Activated CD4-positive, CD25-positive, alpha-beta regulatory T cell treated with anti-CD3 and anti-CD28 coated beads, Interleukin-2, amount 50 U/mL, for 16 hours (primary cell): ENCODE results near the gene FXYD5.

ENCODE experiments used
- DNase-seq: peaks from one replicate; pipeline ENCODE4 v3.0.0-alpha.2; 2020; ENCODE audit warnings: low read depth, low spot score

The FXYD5 gene, protein sequence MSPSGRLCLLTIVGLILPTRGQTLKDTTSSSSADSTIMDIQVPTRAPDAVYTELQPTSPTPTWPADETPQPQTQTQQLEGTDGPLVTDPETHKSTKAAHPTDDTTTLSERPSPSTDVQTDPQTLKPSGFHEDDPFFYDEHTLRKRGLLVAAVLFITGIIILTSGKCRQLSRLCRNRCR

DNA sequence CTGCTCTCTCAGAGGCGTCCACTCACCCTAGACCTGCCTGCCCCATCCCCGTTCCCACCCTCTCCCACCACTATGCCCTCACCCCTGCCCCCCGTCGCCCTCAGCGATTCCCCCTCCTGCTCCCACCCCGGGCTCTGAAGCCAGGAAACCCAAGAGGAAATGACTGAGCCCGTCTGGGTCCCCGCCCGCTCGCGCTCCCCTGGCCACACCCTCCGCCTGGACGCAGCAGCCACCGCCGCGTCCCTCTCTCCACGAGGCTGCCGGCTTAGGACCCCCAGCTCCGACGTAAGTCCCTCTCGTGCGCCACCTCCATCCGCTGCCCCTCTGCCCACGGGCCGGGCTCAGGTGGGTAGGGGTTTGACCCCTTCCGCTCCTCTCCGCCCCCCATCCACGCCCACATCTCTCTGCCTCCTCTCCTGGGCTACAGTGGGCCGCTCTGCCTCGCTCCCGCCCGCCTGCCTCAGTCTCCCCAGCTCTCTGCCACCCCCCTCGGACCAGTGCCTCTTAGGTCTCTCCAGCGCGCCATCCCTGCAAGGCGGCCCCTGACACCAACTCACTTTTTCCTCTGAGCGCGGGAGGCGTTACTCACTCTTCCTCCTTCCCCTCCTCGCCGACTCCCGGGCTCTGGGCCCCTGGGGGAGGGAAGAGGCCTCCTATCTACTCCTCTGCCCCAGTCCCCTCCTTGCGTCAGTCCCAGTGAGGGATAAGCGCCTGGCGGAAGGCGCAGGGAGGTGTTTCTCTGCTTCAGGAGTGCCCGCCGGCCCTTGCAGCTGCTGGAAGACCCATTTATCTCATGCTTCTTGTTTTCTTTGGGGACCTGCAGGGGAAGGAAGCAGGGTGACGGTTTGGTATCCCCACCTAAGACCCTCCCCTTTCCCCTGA is at the start of gene FXYD5:
FXYD5 (plus strand) TSS at position 211 of the 882 bp plus-strand sequence. CDS start 816 bp downstream, outside the sequence.
- DNase-seq = peak; percentile 58

GRCh38 chr19:35105047-35105410 is 49.5 kb upstream of the FXYD5 start:
- no peak for DNase-seq

DNA sequence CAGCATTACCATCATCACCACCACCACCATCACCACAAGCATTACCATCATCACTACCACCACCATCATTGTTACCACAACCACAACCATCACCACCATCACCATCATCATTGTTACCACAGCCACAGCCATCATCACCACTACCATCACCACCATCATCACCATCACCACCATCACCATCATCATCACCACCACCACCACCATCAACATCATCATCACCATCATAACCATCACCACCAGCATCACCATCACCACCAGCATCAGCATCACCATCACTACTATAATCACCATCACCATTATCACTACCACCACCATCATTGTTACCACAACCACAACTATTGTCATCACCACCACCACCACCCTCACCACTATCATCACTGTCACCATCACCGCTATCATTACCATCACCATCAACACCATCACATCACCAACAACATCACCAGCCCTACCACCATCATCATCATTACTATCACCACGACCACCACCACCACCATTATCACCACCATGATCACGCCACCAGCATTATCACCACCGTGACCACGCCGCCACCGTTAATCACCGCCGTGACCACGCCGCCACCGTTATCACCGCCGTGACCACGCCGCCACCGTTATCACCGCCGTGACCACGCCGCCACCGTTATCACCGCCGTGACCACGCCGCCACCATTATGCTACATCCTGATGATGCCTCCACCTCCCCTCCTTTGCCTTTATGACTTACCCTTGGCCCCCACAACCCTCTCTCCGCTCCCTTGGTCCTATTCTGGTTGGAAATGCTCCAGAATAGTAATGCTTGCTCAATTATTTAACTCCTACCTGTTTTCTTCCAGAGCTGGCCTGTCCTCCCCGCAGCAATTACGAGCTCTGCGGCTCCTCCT is 48.9 kb upstream of the FXYD5 start:
- DNase-seq = no peak

- no peak for DNase-seq
Observed at GRCh38 chr19:35106291-35106583, 48.3 kb upstream of the FXYD5 start.

GRCh38 chr19:35106898-35107541 is 47.5 kb upstream of the FXYD5 start:
- no peak for DNase-seq

DNA sequence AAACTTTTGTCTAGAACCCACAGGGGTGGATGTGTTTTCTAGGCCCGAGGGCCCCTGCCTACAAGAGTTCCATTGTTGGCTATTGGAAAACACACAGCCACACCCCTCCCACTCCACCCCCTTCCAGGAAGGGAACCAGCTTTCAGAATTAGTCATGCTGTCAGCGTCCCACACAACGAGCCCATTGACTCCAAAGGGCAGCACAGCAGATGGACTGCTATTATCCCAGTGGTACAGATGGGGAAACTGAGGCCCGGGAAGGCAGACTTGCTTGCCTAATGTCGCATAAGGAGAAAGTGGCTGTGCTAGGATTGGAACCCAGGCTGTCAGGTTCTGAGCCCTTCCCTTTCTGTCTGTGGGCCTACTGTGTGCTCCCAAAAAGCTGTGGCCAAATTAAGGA is 47.0 kb upstream of the FXYD5 start:
- DNase-seq = no peak

- no peak for DNase-seq
Observed at GRCh38 chr19:35108730-35109129, 45.8 kb upstream of the FXYD5 start.

- no peak for DNase-seq
Observed at GRCh38 chr19:35109395-35110112, 45.0 kb upstream of the FXYD5 start.

DNA sequence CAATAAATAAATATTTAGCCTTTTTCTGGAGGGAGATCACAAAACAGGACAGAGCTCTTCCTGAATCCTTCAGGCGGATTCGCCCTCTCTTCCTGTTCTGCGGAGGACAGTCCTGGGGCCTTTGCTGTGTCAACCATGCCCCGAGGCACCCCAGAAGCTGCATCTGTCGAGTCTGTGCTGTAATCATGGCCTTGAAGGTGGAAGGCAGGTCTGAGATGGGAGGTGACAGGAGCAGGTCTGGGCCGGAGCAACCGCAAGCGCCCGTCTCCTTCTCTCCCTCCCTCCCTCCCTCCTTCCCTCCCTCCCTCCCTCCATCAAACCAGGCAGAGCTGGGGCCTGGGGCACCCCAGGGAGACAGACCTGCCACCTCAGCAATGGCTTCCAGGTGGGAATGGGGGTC is 43.6 kb upstream of the FXYD5 start:
- DNase-seq = no peak

GRCh38 chr19:35112995-35113688 is 41.4 kb upstream of the FXYD5 start:
- DNase-seq = no peak

DNA sequence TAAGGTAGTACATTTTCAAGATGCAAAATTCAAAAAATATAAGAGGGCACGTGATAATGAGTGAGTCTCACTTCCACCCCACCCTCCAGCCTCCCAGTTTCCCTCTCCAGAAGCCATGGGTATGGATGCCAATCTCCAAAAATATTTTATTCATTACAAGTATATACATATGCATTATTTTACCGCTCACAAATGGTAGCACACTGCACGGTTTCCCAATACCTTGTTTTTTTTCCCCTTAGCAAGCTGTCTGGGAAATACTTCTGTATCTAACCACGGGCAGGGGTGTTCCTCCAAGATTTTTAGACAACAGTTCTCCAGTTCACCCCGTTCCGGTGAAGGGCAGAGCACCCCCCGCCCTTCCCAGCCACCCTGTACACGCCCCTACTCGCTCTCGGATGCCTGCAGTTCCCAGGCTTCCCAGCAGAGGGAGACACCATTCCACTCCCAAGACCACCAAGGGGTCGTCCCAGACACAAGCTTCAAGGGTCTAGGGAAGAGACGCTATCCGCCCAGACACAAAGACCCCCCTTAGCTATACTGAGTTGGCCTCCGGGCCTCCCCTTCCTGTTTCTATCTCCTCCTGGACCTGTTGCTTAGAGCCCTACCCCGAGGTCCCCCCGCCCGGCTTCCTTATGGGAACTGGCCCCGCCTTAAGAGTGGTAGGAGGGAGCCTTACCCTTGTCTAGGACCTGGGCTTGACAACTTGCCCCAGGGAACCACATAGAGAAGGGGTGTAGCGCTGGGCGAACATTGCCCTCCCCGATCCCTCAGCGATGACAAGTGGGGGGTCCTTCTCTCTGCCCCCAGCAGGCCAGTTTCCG is 40.0 kb upstream of the FXYD5 start:
- DNase-seq = peak; percentile 29

- no peak for DNase-seq
Observed at GRCh38 chr19:35115177-35115951, 39.2 kb upstream of the FXYD5 start, which contains the start of gene FXYD3. Gene FXYD3, plus strand, starts transcription at chr19:35115823. Its CDS starts 3,554 bp downstream, at chr19:35119377.

DNA sequence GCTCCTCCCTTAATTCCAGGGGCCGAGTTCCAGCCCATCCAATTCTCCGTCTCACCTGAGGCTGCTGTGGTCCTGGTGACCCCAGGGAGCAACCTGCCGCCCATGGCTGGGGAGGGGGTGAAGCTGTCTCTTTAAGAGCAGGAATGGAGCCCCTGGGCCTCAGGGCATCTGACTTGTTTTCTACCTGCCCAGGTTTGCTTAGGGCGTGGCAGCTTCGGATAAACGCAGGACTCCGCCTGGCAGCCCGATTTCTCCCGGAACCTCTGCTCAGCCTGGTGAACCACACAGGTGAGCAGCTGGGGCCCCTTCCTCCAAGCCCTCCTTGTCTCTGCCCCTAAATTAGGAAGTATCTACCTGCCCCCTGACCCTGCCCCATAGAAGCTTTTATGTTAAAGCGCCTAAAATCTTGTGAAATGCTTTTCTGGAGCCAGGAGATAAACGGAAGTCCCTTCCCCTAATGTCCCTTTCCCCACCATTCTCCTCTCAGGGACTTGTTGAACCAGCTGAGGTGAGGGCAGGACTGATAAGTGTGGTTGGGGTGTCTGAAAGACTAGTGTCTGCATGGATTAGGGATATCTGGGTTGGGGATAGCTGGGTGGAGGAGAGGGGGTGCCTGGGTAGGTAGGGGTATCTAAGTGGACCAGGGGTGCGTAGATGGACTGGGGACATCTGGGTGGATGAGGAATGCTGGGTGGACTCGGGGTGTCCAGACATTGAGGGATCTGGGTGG is 38.3 kb upstream of the FXYD5 start:
- DNase-seq = no peak

DNA sequence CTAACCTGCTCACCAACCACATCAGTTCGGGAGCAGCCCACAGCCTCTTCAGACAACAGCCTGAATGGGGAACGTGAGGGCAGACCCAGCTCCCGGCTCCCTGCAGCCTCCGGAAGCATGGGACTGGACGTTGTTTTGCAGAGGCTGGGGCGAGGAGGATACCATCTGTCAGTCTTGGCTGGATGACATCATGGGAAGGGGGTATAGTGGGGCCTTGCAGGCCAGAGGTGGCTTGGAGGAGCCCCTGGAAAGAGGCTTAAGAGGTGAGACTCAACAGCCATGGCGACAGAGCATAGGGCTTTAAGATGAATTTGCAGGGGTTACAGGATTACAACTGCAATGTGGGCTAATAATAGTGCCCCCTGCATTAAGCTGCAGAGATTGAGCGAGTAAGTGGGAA is 37.4 kb upstream of the FXYD5 start:
- DNase-seq = no peak

DNA sequence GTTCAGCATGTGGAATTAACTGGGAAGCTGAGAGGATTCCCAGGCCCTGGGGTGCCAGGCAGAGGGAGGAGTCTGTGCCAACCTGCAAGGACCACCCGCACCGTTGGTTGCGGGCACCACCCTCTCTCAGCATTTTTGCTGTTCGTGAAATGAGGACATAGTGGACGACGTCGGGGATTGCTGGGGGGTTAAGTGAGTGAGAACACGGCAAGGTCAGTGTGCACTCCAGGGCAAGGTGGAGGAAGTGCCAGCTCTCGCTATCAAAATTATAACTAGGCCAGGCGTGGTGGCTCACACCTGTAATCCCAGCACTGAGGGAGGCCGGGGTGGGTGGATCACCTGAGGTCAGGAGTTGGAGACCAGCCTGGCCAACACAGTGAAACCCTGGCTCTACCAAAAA is 36.7 kb upstream of the FXYD5 start:
- DNase-seq = no peak

DNA sequence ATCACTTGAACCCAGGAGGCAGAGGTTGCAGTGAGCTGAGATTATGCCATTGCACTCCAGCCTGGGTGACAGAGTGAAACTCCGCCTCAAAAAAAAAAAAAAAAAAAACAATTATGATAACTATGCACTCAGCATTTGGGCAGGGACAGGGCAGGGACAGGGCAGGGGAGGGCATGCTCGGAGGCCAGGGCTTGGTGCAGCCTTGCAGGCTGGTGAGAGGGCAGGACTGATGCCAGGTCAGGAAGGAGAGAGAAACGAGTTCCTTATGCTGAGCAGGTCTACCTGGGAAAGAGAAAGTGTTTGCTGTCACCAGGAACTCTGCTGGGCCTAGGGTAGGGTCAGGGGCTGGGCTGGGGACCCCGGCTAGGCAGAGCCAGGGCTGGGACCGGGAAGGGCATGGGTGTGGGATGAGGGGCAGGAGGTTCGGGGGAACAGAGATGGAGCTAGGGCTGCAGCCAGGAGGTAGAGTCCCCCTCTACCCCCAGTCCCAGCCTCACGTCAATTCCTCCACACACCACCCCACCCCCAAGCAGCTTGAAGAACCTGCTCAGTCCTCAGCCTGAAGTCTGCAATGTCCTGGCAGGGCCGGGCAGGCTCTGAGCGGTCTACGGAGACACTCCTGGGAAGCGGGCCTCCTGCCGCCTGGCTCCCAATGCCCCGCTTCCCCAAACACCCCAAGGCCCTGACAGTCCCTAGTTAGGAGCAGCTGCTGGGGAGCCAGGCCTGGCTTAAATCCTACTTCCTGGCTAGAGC is 36.1 kb upstream of the FXYD5 start:
- DNase-seq = no peak

GRCh38 chr19:35119091-35119490 is 35.4 kb upstream of the FXYD5 start:
- no peak for DNase-seq
